ENCODE data around the gene MINDY1.

Gene MINDY1, protein sequence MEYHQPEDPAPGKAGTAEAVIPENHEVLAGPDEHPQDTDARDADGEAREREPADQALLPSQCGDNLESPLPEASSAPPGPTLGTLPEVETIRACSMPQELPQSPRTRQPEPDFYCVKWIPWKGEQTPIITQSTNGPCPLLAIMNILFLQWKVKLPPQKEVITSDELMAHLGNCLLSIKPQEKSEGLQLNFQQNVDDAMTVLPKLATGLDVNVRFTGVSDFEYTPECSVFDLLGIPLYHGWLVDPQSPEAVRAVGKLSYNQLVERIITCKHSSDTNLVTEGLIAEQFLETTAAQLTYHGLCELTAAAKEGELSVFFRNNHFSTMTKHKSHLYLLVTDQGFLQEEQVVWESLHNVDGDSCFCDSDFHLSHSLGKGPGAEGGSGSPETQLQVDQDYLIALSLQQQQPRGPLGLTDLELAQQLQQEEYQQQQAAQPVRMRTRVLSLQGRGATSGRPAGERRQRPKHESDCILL

DNA sequence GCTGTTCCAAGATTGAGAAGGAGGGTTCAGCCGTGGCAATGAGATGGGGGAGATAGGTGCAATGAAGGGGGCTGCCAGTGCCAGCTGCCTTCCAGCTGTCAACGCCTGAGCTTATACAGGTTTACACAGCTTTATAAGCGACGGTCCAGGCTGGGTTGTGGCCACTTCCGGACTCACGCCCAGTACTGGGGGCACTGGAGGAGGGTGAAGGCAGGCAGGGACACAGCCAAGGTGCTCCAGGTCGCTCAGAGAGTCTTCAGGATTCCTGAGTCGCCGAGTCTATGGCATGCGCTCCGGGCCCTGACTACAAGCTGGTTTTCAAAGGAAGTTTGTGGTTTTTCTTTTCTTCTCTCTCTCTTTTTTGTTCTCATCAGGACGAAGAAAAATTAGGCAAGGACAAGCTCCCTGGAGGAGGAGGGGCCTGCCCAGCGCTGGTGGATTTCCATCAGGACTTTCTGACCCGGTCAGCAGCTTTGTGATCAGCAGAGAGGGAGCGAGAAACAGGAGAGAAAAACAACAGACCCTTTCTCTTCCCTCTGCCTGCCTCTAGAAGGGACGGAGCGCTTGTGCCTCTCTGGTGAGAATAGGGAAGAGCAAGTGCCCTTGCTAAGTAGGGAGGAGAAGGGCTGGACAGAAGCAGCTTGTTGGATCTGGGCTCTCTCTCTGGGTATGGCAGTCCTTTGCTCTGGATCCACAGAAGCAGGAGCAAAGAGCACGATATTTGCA, at the start of gene MINDY1:
Gene MINDY1 (minus strand): TSS at position 576 of the 726 bp plus-strand sequence. CDS start 4,285 bp downstream, outside the sequence.
- peak; percentile 76 for DNase-seq (ENCODE audit: insufficient read length, low spot score)
- no peak for FAIRE-seq

DNA sequence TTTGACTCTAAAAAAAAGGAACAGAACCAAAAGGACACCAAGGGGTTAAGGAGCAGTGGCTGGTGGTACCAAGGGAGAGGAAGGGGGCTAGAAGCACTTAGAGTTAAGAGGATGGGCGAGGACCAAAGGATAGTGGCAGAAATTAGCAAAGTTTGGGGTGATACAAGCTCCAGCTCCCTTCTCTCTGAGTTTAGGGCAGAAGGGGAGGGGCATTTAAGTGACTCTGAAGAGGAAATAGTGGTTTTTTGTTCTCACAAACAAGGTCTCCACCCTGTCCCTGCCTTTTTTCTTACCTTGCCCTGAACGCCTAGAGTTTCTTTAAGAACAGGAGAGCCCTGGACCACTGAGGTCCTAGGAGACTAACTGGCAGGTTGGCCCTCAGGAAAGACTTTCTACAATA, 49.4 kb upstream of the MINDY1 start:
- DNase-seq (ENCODE audit: insufficient read length, low spot score) (no peak), FAIRE-seq (no peak)

- DNase-seq (ENCODE audit: insufficient read length, low spot score) (no peak), FAIRE-seq (no peak)
Observed at GRCh38 chr1:151055581-151055980, 48.9 kb upstream of the MINDY1 start.

DNA sequence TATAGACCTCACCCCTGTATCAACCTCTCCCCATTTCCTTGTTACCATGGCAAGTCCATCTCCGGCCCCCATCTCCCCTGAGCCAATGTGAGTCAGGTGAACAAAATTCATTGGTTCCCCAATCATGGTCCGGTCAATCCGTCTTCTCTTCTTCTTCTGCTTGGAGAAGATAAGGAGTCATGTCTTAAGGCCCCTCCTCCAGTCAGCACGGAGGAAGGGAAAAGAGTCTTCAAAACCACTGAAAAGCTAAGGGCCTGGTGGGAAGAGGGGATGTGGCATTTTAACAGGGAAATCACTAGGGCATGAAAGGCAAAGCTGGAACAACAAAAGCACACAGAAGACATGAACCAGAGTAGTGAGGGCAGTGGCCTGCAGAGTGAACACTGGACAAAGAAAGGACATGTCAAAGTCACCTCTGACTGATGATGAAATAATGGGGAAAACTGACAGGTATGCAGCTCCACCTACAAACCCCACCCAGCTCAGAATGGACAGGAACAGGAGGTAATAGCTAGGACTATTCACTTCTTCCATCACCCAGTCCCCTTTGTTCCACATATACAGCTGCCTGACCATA, 48.4 kb upstream of the MINDY1 start:
- DNase-seq (ENCODE audit: insufficient read length, low spot score) (no peak), FAIRE-seq (no peak)

DNA sequence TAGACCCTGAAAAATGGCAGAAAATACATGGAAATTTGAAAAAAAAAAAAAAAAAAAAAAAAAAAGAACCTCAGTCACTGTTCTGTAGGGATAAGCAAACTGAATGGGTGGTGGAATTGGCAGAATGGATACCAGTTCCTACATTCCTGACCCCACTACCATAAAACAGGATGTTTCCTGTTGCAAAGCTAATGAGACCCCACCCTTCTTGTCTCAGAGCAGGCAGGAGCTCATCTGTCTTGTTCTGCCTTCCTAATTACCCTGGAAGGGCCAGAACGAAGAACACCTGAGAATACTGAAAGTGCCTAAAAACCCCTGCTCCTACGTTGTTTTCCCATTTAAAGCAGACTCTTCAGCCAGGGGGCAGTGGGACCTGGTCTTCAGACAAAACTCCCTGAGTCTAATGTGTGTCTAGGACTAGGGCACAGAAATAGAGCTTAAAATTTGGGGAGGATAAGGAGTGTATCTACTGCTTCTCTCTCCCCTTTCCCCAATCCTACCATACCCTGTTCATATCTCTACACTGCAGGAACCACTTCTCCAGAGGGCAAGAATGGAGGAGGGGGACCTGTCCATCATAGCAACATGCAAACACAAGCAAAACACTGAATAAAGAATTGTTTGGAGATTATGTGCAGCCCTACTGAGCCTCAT, 44.8 kb upstream of the MINDY1 start:
- FAIRE-seq, result no peak
- no peak for DNase-seq (ENCODE audit: insufficient read length, low spot score)

- FAIRE-seq, result no peak
- no peak for DNase-seq (ENCODE audit: insufficient read length, low spot score)
Observed at GRCh38 chr1:151050051-151050688, 43.5 kb upstream of the MINDY1 start.

GRCh38 chr1:151049458-151049857, 42.8 kb upstream of the MINDY1 start:
- FAIRE-seq (no peak), DNase-seq (ENCODE audit: insufficient read length, low spot score) (no peak)

DNA sequence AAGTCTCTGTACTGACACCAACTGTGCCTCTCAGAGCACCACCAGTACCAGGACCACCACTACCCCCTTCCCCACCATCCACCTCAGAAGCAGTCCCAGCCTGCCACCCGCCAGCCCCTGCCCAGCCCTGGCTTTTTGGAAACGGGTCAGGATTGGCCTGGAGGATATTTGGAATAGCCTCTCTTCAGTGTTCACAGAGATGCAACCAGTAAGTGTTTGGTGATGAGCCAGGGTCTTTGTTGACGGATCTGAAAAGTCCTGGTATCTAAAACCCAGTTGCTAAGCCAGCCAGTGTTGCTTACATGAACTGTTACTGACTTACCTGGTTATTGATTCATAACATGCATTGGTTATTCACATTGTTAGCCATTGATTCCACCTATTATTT, 41.9 kb upstream of the MINDY1 start:
- FAIRE-seq (no peak), DNase-seq (ENCODE audit: insufficient read length, low spot score) (no peak)

- no peak for DNase-seq (ENCODE audit: insufficient read length, low spot score)
- no peak for FAIRE-seq
Observed at GRCh38 chr1:151047925-151048644, 41.4 kb upstream of the MINDY1 start.

GRCh38 chr1:151047591-151047924, 40.9 kb upstream of the MINDY1 start, which contains the start of gene C1orf56:
Gene C1orf56 (plus strand): TSS chr1:151047751. CDS start chr1:151047848, 97 bp downstream.
- DNase-seq (ENCODE audit: insufficient read length, low spot score), result no peak
- FAIRE-seq, result no peak

GRCh38 chr1:151043163-151043562, 36.5 kb upstream of the MINDY1 start:
- FAIRE-seq, result no peak
- no peak for DNase-seq (ENCODE audit: insufficient read length, low spot score)

- DNase-seq (ENCODE audit: insufficient read length, low spot score) (no peak), FAIRE-seq (no peak)
Observed at GRCh38 chr1:151039521-151039920, 32.8 kb upstream of the MINDY1 start.

DNA sequence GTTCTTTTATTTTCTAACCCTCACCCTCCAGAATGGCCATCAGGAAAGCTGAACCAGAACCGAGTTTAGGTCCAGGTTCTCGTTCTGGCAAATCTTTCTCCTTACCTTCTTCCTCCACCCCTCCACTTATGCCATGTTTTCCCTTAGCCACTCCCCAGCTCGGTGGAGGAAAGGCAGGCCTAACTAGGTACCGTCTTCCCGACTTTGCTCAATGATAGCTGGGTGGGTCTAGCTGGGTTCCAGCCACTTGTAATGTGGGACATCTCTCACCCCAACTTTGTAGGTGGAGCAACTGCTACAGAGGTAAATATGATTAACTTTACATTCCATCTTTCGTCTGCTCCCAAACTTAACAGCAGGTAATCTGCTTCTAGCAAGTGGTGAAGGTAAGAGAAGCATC, 30.3 kb upstream of the MINDY1 start:
- FAIRE-seq, result no peak

DNA sequence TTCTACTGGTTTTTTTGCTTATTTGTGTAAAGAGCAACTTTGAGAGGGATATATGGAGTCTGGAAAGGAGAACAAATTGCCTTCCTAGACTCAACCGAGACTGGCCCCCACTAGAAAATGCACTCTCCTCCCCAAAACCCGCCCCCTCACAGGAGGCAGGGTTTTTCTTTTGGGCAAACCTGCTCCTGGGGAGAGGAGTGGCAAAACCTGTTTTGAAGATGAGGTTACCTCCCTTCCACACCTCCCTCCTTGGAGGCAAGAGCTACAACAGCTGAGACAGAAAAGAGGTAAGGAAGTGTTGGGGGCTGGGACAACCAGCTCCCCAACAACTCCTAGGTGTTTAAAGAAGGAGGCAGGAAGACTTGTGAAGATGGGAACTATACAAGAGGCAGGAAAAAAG, 29.7 kb upstream of the MINDY1 start, which contains the start of gene BNIPL:
Gene BNIPL (plus strand): TSS at position 231 of the 400 bp plus-strand sequence. CDS start 140 bp downstream, at position 371.
- FAIRE-seq, result no peak

More for the DNA sequence above, 30.3 kb upstream of the MINDY1 start:
- DNase-seq (ENCODE audit: insufficient read length, low spot score), result no peak

GRCh38 chr1:151035167-151035566, 28.5 kb upstream of the MINDY1 start:
- DNase-seq (ENCODE audit: insufficient read length, low spot score) (no peak), FAIRE-seq (no peak)

More for the DNA sequence above, 29.7 kb upstream of the MINDY1 start, which contains the start of gene BNIPL:
- DNase-seq (ENCODE audit: insufficient read length, low spot score), result no peak

- no peak for DNase-seq (ENCODE audit: insufficient read length, low spot score)
- FAIRE-seq, result no peak
Observed at GRCh38 chr1:151032164-151032563, 25.5 kb upstream of the MINDY1 start.

DNA sequence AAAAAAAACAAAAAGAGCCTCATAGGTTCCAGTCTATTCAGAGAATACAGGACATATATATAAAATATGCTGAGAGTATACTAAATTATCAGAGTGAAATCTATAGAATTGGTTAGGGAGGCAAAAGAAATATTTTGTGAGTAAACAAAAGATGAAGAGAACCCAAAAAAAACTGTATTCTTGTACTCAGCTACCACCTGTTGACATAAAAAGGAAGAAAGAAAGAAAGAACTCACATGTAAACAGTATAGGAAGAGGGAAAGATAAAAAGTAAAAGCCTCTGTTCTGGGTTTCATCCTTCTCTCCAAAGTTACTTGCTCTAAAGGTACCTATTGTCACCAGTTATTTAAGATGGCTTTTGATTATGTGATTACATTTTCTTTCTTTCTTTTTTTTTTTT, 19.8 kb upstream of the MINDY1 start:
- no peak for FAIRE-seq
- no peak for DNase-seq (ENCODE audit: insufficient read length, low spot score)

DNA sequence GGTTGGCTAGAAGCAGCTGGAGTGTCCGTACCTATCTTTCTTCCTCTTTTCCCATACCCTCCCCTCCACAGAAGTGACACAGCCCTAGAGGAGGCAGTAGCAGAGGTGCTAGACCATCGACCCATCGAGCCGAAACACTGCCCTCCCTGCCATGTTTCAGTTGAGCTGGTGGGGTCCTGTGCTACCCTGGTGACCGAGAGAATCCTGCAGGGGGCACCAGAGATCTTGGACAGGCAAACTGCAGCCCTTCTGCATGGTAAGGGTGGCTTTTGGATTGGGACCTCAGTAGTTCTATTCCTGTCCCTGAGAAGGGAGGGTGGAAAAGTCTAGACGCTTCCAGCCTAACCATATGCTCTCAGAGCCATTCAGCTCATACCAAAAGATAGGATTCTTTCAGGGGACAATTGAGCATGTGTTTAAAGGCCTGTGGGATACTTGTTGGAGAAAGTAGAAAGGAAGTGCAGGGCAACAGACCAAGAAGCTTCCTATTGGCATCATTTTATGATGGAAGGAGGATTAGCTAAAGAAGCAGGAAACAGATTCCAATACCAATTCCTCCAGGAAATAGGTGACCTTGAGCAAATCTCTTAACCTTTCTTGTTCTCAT, 17.9 kb upstream of the MINDY1 start:
- DNase-seq (ENCODE audit: insufficient read length, low spot score) (peak; percentile 54), FAIRE-seq (no peak)

DNA sequence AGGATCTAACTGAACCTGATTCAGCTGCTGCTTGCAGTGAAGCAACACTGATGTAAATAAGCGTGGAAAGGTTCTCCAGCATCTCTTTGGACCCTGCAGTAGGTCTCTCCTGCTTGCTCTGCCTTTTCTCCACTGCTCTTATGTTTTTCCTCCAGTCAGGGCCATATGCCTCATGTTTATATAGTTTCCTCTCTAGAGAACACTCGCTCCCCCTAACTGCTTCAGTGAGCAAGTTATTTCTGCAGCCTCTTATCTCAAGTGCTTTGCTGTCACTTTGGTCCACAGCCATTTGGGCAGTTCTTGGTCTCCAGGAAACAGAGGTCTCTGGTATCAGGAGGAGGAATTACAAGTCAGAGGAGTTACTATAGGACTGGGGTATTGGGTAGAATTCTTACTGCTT, 6.8 kb upstream of the MINDY1 start:
- DNase-seq (ENCODE audit: insufficient read length, low spot score) (no peak), FAIRE-seq (no peak)

Measured in HTR-8/SVneo (cell line).